Heart left ventricle (tissue), 13 donors: ENCODE measurements around the gene LEMD1.

Source experiments
- CTCF ChIP-seq, 12 donors: fragments of 200-600 bp; sonication (generic) in 4 of 12; IDR thresholded peaks; one replicate each; pipeline versions ENCODE4 v1.5.0 to v1.8.0; 2018 to 2022; ENCODE audit warnings: antibody characterized with exemption in 12 of 12, mild to moderate bottlenecking in 5 of 12
- POLR2A ChIP-seq, 2 donors: fragments of 450-650 bp; IDR thresholded peaks; one replicate each; pipeline ENCODE4 v1.6.1; 2017; ENCODE audit warnings: antibody characterized with exemption in 2 of 2, mild to moderate bottlenecking in 2 of 2, moderate library complexity in 2 of 2
- donor health status: ischemic (EF 13 %, LVEDD 7.1; RV severe dilation, severe dysfunction).
- donor health status: DM: no; HTN: yes; CAD: no.
- donor health status: DM: no; HTN: no; CAD: no.
- donor health status: ischemic (EF 25% LVEDD 6.9; RV normal size, moderate dysfunction).
- donor health status: ischemic (EF 25% LVEDD 5.7; RV mildly dilated, moderate dysfunction).
- donor health status: ischemic (EF 35%, LVEDD 5.7; RV mildly dilated, moderate dysfunction).
- donor health status: nonischemic (EF 11% LVEDD 7.7; RV severe dilation, severe dysfunction).
- donor health status: DM: yes; HTN: yes; CAD: no.
- donor health status: PGD.
- donor health status: ischemic (EF 29% LVEDD 5.4; RV normal size, mild dysfunction).
- donor health status: nonischemic (EF 23%, LVEDD 6.1; RV moderate dilation, normal function).

GRCh38 chr1:205455581-205456382, 33.9 kb upstream of the LEMD1 start, which contains the start of gene BLACAT1:
- no peak for TF ChIP-seq CTCF (IDR thresholded peaks at IDR 0.05)
- no peak for TF ChIP-seq POLR2A (IDR thresholded peaks at IDR 0.05)
